Fibroblast of peridontal ligament (primary cell): ENCODE results near the gene RBM4.

Experiments used
- DNase-seq: peaks from one replicate; pipeline ENCODE4 v3.0.0-alpha.2; 2010; ENCODE audit errors: extremely low read depth

Gene RBM4

GRCh38 chr11:66651016-66651415 lies 12.5 kb downstream of the RBM4 start:
- peak; percentile 25 for DNase-seq

GRCh38 chr11:66652651-66653050 lies 14.1 kb downstream of the RBM4 start:
- no peak for DNase-seq

- no peak for DNase-seq
These were observed 14.6 kb downstream of the RBM4 start for GRCh38 chr11:66653123-66653522.

- no peak for DNase-seq
These were observed 21.3 kb downstream of the RBM4 start for GRCh38 chr11:66659763-66660162.

- DNase-seq = peak; percentile 62
These were observed 25.3 kb downstream of the RBM4 start for GRCh38 chr11:66663741-66664296.

- no peak for DNase-seq
These were observed 26.9 kb downstream of the RBM4 start for GRCh38 chr11:66665369-66665768.

GRCh38 chr11:66670816-66671215 lies 32.3 kb downstream of the RBM4 start:
- DNase-seq = no peak

GRCh38 chr11:66674964-66675602 lies 36.6 kb downstream of the RBM4 start:
- no peak for DNase-seq

- no peak for DNase-seq
These were observed 37.9 kb downstream of the RBM4 start for GRCh38 chr11:66676282-66676919.

- DNase-seq = peak; percentile 22
These were observed 38.6 kb downstream of the RBM4 start for GRCh38 chr11:66676931-66677598.

GRCh38 chr11:66677599-66678375 lies 39.3 kb downstream of the RBM4 start, which contains the start of gene RBM4B:
RBM4B (minus strand) TSS chr11:66677887; CDS start chr11:66677079, 808 bp downstream.
- DNase-seq = peak; percentile 91

- no peak for DNase-seq
These were observed 42.6 kb downstream of the RBM4 start for GRCh38 chr11:66680966-66681645.

GRCh38 chr11:66683877-66684276 lies 45.4 kb downstream of the RBM4 start:
- no peak for DNase-seq

GRCh38 chr11:66684635-66685034 lies 46.1 kb downstream of the RBM4 start:
- DNase-seq = no peak

- DNase-seq = no peak
These were observed 47.0 kb downstream of the RBM4 start for GRCh38 chr11:66685276-66686099.

GRCh38 chr11:66686100-66686785 lies 47.7 kb downstream of the RBM4 start:
- no peak for DNase-seq

GRCh38 chr11:66686801-66687750 lies 48.6 kb downstream of the RBM4 start:
- no peak for DNase-seq

GRCh38 chr11:66687831-66688281 lies 49.4 kb downstream of the RBM4 start:
- no peak for DNase-seq
